ENCODE measurements around the gene TTC6.

DNA sequence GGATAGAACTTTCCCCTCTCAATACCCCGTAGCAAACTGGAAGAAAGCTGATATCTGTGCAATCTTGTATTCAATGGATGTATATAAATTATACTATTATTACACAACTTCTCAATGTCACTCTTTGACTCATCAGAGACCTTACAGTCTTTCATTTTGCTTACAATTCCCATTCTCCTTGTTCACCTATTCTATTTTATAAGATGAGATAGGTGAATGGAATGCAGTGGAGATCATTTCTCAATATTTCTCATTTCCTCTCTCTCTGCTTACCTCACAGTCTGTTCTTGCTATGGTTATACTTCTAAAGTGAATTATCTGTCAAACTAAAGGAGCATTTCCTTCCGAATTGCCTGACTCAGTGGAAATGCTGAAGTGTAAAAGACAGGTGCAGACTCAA, 15.3 kb upstream of the TTC6 start:
- TF ChIP-seq, protein P1, sequence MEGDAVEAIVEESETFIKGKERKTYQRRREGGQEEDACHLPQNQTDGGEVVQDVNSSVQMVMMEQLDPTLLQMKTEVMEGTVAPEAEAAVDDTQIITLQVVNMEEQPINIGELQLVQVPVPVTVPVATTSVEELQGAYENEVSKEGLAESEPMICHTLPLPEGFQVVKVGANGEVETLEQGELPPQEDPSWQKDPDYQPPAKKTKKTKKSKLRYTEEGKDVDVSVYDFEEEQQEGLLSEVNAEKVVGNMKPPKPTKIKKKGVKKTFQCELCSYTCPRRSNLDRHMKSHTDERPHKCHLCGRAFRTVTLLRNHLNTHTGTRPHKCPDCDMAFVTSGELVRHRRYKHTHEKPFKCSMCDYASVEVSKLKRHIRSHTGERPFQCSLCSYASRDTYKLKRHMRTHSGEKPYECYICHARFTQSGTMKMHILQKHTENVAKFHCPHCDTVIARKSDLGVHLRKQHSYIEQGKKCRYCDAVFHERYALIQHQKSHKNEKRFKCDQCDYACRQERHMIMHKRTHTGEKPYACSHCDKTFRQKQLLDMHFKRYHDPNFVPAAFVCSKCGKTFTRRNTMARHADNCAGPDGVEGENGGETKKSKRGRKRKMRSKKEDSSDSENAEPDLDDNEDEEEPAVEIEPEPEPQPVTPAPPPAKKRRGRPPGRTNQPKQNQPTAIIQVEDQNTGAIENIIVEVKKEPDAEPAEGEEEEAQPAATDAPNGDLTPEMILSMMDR (IDR thresholded peaks at IDR 0.05; ENCODE audit: poor library complexity, severe bottlenecking): no peak
- TF ChIP-seq TAF1 (IDR thresholded peaks at IDR 0.05; ENCODE audit: low read depth) (no peak), POLR2AphosphoS5 (IDR thresholded peaks at IDR 0.05) (no peak), EZH2 (IDR thresholded peaks at IDR 0.05; ENCODE audit: borderline replicate concordance, insufficient read depth, low read length, poor library complexity, severe bottlenecking) (no peak), SMC3 (conservative IDR thresholded peaks at IDR 0.05; ENCODE audit: poor library complexity) (no peak), EP300 (conservative IDR thresholded peaks at IDR 0.05; ENCODE audit: poor library complexity, severe bottlenecking) (no peak)
- TF ChIP-seq, protein P2, sequence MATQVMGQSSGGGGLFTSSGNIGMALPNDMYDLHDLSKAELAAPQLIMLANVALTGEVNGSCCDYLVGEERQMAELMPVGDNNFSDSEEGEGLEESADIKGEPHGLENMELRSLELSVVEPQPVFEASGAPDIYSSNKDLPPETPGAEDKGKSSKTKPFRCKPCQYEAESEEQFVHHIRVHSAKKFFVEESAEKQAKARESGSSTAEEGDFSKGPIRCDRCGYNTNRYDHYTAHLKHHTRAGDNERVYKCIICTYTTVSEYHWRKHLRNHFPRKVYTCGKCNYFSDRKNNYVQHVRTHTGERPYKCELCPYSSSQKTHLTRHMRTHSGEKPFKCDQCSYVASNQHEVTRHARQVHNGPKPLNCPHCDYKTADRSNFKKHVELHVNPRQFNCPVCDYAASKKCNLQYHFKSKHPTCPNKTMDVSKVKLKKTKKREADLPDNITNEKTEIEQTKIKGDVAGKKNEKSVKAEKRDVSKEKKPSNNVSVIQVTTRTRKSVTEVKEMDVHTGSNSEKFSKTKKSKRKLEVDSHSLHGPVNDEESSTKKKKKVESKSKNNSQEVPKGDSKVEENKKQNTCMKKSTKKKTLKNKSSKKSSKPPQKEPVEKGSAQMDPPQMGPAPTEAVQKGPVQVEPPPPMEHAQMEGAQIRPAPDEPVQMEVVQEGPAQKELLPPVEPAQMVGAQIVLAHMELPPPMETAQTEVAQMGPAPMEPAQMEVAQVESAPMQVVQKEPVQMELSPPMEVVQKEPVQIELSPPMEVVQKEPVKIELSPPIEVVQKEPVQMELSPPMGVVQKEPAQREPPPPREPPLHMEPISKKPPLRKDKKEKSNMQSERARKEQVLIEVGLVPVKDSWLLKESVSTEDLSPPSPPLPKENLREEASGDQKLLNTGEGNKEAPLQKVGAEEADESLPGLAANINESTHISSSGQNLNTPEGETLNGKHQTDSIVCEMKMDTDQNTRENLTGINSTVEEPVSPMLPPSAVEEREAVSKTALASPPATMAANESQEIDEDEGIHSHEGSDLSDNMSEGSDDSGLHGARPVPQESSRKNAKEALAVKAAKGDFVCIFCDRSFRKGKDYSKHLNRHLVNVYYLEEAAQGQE (IDR thresholded peaks at IDR 0.05; ENCODE audit: borderline replicate concordance): no peak

Data from neural cell (in vitro differentiated cells).